Measurements from ENCODE around the gene FUT3.

The FUT3 gene

DNA sequence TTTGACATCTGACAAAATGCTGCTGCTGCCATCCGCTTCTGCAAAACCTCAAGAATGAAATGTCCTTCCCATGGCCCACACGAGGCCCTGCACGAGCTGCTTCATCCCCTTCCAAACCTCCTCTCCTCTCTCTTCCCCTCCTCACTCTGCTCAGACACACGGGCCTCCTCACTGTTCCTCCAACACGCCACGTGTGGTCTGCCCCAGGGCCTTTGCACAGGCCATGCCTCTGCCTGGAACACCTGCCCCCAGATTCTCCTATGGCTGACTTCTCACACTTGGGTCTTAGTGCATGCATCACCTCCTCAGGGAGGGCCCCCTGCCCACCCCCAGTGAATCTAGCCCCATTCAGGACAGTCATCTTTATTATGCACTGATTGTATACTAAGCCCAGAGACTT lies 30.5 kb downstream of the FUT3 start:
- H3K4me3 ChIP-seq (ENCODE audit: control insufficient read depth, low read depth, low read length) = no peak overlapping the region
- no peak for TF ChIP-seq CTCF (conservative IDR thresholded peaks at IDR 0.05; ENCODE audit: control insufficient read depth, insufficient read depth, low read depth, low read length)
- no peak for DNase-seq (ENCODE audit: low read depth)

DNA sequence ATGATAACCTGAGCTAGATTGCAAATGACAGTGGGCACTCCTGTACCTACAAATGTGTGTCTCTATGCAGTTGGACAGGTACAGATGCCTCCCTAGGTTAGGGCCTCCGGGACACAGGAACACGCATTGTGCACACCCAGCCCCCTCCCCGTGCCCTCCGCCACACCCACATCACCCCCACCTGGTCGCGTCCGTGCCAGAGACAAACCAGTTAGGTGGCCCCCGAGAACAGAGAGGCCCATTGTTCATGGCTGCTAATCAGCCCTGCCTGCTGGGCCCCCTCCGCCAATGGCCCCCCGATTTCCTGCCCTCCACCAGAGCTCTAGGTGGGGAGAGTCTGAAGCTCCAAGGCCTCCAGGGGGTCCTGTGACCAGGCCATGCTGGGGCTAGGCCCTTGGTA lies 32.7 kb downstream of the FUT3 start:
- no peak for DNase-seq (ENCODE audit: low read depth)
- no peak overlapping the region for H3K4me3 ChIP-seq (ENCODE audit: control insufficient read depth, low read depth, low read length)
- no peak for TF ChIP-seq CTCF (conservative IDR thresholded peaks at IDR 0.05; ENCODE audit: control insufficient read depth, insufficient read depth, low read depth, low read length)

DNA sequence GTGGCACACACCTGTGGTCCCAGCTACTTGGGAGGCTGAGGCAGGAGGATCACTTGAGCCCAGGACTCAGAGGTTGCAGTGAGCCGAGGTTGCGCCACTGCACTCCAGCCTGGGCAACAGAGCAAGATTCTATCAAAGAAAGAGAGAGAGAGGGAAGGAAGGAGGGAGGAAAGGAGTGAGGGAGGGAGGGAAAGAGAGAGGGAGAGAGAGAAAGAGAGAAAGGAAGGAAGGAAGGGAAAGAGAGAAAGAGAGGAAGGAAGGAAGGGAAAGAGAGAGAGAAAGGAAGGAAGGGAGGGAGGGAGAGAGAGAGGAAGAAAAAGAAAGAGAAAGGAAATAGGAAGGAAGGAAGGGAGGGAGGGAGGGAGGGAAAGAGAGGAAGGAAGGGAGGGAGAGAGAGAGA lies 34.0 kb downstream of the FUT3 start:
- H3K4me3 ChIP-seq (ENCODE audit: control insufficient read depth, low read depth, low read length) = no peak overlapping the region
- DNase-seq (ENCODE audit: low read depth) = no peak
- no peak for TF ChIP-seq CTCF (conservative IDR thresholded peaks at IDR 0.05; ENCODE audit: control insufficient read depth, insufficient read depth, low read depth, low read length)

GRCh38 chr19:5814852-5815246 lies 36.4 kb downstream of the FUT3 start:
- H3K4me3 ChIP-seq (ENCODE audit: control insufficient read depth, low read depth, low read length) = no peak overlapping the region
- TF ChIP-seq CTCF (conservative IDR thresholded peaks at IDR 0.05; ENCODE audit: control insufficient read depth, insufficient read depth, low read depth, low read length) = no peak
- no peak for DNase-seq (ENCODE audit: low read depth)

DNA sequence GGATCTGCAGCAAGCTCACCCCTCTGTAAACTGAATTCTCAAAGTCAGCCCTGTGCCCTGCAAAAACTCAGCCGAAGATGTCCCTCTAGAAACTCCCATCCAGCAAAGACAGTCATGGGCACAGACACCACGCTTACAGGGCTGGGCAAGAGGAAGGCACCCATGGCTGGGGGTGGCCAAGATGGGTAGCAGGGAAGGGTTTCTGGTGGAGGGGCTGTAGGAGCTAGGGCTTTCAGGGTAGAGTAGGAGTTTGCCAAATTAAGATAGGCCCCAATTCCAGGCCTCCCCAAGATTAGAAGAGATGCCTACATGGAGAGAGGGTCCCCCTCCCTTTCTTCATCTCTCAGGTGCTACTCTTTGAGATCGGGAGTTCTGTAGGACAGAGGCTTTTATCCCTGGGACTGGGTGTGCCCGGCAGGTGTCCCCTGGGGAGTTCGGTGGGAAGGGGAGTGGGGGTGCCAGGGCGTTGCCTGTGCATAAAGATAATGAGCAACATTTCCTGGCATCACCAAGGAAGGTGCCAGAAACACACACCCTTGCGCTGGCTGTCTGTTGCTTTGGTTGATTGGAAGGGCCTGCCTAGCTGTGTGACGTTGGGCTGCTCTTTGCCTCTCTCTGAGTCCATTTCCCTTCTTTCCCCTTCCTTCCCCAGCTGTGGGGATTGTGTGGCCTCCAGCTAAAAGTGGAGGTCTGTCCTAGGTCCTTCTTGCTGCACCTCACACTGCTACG lies 37.0 kb downstream of the FUT3 start:
- no peak overlapping the region for H3K4me3 ChIP-seq (ENCODE audit: control insufficient read depth, low read depth, low read length)
- no peak for DNase-seq (ENCODE audit: low read depth)
- TF ChIP-seq CTCF (conservative IDR thresholded peaks at IDR 0.05; ENCODE audit: control insufficient read depth, insufficient read depth, low read depth, low read length) = no peak

DNA sequence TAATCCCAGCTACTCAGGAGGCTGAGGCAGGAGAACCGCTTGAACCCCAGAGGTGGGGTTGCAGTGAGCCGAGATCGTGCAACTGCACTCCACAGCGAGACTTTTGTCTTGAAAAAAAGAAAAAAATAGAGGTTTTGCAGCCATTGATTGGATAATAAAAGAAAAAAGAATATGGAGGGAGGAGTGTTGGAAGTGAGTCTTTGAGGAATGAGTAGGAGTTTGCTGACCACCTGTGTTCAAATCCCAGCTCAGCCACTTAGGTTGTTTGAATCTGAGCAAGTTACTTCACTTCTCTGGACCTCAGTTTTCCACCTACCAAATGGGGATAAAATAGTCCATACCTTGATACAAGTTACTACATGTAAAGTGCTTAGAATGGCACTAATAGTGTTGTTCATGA lies 40.1 kb downstream of the FUT3 start:
- TF ChIP-seq CTCF (conservative IDR thresholded peaks at IDR 0.05; ENCODE audit: control insufficient read depth, insufficient read depth, low read depth, low read length) = no peak
- H3K4me3 ChIP-seq (ENCODE audit: control insufficient read depth, low read depth, low read length) = no peak overlapping the region
- no peak for DNase-seq (ENCODE audit: low read depth)

DNA sequence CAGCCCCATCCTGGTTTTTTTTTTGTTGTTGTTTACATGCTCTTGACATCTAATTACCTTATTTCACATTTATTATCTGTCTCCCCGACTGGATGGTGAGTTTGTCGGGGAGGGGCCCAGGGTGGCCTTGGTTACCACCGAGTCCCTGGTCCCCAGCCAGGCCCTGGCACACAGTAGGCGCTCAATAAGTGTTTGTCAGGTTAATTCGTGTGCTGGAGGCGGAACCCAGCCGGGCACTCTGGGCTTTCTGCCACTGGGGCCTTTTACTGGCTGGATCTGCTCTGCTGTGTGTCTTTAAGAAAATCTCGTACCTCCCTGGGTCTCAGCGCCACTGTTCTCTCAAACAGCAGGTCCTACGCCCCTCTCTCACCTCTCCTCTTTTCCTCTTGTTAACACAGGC lies 41.8 kb downstream of the FUT3 start:
- no peak for TF ChIP-seq CTCF (conservative IDR thresholded peaks at IDR 0.05; ENCODE audit: control insufficient read depth, insufficient read depth, low read depth, low read length)
- H3K4me3 ChIP-seq (ENCODE audit: control insufficient read depth, low read depth, low read length) = no peak overlapping the region
- no peak for DNase-seq (ENCODE audit: low read depth)
